Suppressor macrophage treated with lipopolysaccharide for 1 hour (primary cell): ENCODE results near the gene DNAJC8.

Experiments
- DNase-seq, 3 donors: peaks; one replicate each; pipeline ENCODE4 v3.0.0-alpha.2; 2020 to 2022

Gene DNAJC8, protein sequence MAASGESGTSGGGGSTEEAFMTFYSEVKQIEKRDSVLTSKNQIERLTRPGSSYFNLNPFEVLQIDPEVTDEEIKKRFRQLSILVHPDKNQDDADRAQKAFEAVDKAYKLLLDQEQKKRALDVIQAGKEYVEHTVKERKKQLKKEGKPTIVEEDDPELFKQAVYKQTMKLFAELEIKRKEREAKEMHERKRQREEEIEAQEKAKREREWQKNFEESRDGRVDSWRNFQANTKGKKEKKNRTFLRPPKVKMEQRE

DNA sequence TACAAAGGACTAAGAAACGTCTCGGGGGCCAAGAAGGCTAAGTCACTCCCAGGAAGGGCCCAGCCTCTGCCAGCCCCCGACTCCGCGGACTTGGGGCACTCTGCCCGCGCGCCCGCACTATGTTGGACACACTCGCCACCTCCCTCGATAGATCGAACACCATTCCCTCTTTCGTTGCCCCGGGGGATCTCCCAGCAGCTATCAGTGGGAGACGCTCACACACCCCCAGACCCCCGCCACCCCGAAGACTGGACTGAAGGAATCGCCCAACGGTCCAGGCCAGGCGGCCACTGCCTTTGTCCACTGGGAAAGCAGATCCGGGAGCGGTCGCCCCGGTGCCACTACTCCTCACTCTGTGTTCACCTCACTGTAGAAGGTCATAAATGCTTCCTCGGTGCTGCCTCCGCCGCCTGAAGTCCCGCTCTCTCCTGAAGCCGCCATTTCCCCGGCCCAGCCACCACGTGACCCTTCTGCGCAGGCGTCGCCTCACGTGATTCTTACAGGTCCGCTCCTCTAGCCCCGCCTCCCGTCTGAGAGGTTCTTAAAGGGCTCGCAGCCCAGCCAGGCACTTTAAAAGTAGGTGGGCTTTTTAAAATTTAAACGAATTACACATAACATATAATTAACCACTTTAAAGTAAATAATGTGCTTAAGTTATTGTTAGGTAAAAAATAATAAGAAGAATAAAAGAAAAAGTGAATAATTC lies at the start of gene DNAJC8:
TSS of gene DNAJC8 (minus strand) at position 472 of the 706 bp plus-strand sequence. CDS start at position 441, 31 bp downstream.
- DNase-seq = peak; percentile 90 to 97 (median 93)

DNA sequence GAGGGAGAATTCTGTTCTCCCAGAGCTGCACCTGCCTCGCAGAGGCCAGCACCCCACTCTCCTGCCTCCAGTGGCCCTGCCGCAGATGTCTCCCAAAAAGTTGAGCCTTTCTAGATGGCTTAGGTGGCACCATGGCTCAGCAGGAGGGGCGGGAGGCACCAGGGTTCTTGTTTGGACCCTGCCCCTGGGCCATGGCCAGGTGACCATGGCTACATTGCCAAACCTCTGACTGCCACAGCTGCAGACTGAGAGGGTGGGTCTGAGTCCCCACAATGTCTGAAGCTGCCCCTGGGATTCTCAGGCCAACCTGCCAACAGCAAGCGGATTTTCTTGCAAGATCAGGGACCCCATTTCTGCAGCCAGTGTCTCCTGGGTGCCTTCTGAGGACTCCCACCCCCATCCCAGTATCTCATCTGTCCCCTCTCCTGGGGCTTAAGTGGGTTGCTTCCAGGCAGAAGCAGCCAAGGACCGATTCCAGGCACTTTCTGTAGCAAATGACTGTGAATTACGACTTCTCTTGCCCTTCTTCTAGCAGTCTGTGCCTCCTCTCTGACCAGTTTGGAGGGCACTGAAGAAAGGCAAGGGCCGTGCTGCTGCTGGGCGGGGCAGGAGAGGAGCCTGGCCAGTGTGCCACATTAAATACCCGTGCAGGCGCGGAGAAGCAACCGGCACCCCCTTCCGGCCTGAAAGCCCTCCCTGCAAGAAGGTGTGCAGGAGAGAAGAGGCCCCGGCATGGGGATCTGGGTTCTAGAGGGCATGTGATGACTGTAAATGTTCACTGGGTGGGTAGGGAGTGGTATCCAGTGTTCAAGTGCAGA lies 49.0 kb upstream of the DNAJC8 start:
- no peak for DNase-seq

DNA sequence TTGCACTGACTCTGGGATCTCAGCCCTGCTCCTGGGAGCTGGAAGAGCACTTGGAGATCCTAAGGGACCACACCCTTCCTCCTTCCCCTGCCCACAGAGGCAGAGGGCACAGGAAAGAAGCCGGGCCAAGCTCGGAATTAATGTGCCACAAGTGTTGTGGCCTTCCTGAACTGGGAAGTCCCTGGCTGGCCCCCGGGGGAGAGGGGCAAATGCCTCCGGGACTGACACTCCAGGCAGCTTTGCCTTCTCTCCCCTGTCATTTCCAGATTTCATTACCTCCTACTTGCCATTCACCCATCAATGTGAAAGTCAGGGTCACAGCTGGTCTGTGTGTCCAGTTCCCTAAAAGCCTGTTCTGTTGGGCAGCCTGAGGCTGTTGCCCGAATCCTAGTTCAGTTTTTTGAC lies 48.1 kb upstream of the DNAJC8 start:
- peak; percentile 23 to 55 (median 48) for DNase-seq

DNA sequence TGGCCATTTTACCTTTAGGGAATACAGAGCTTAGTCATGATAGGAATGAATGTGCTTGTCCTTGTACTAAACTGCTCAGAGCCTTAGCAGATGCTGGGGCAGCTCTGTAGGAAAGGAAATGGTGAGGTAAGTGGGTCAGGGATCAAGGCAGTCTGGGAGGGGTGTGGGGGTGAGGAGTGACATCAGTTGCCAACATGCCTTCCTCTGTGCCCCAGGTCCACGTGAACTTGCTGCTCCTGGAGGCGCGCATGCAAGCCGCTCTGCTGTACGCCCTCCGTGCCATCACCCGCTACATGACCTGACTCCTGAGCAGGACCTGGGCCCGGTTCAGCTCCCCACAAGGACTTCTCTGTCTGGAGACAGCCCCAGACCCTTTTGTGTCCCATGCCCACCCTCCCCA lies 47.7 kb upstream of the DNAJC8 start:
- DNase-seq = peak in 1 of 3 donors; percentile 22

DNA sequence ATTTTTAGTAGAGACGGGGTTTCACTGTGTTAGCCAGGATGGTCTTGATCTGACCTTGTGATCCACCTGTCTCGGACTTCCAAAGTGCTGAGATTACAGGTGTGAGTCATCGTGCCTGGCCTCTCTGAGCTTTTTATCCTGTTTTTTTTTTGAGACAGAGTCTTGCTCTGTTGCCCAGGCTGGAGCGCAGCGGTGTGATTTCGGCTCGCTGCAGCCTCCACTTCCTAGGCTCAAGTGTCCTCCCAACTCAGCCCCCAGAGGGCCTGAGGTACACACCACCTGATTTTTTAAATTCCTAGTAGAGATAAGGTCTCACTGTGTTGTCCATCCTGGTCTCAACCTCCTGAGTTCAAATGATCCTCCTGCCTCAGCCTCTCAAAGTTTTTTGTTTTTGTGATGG lies 46.9 kb upstream of the DNAJC8 start:
- DNase-seq = no peak

DNA sequence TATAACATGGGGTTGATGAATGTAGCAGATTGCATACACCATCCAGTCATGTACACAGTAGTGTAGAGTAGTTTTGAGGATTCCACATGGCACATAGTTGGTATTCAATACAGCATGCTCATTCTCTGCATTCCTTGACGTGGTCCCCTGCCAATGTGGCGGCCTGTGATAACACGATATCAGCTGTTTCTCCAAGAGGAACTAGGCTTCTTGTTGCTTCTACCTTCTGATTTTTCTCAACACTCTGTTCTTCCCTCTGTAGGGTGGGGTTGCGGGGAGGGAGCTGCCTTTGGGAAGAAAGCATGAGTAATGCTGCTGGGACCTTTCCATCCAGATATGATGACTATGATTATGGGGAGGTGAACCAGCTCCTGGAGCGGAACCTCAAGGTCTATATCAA lies 45.9 kb upstream of the DNAJC8 start:
- no peak for DNase-seq

DNA sequence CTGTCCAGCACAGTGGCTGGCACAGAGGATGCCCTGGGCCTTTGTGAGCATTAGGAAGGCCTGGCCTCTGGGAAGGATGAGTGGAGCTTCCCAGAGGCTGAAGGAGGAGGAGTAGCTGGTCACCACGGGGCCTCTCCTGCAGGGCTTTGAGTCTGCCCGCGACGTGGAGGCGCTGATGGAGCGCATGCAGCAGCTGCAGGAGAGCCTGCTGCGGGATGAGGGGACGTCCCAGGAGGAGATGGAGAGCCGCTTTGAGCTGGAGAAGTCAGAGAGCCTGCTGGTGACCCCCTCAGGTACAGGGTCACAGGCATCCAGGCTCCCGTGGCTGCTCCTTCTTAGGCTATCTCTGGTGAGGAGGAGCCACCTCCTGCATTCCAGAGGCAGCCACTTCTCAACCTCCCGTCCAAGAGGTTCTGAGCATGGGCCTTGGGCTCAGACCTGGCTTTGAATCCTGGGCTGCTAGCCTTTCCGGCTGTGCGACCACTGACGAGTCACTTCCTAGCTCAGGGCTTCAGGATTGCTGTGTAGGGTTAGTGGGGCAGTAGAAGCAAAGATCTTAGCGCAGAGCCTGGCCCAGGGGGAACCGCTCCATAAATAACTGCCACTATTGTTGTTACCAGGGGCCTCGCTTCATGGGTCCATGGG lies 40.5 kb upstream of the DNAJC8 start:
- DNase-seq = no peak

DNA sequence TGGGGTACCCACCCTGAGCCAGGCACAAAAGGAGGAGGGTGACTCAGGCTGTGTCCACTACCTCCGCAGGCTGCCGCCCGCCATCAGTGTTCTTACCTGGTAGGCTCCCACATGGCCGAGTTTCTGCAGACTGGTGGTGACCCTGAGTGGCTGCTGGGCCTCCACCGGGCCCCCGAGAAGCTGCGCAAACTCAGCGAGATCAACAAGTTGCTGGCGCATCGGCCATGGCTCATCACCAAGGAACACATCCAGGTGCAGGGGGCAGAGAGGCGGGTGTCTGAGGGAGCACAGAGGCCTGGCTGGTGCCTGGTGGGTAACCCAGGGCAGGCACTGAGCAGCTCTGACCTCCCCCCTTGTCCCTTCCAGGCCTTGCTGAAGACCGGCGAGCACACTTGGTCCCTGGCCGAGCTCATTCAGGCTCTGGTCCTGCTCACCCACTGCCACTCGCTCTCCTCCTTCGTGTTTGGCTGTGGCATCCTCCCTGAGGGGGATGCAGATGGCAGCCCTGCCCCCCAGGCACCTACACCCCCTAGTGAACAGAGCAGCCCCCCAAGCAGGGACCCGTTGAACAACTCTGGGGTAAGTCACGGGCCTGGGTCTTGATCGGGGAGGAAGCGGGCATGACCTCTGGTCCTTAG lies 39.5 kb upstream of the DNAJC8 start:
- DNase-seq = no peak

DNA sequence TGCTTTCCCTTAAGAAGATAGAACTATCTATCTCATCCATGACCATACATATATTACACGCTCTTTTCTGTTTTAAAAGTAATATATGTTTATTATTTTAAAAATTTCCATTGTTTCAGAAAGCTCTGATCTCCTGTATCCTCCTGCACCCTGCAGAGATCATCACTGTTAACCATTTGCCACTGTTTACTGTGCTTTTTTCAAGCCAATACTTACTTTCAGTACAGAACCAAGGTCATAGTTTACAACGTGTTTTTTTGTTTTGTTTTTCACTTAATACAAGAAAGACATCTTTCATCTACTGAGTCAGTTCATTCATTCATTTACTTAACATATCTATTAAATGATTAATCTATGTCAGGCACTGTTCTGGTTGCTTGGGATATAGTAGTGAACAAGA lies 36.7 kb upstream of the DNAJC8 start:
- DNase-seq = no peak

DNA sequence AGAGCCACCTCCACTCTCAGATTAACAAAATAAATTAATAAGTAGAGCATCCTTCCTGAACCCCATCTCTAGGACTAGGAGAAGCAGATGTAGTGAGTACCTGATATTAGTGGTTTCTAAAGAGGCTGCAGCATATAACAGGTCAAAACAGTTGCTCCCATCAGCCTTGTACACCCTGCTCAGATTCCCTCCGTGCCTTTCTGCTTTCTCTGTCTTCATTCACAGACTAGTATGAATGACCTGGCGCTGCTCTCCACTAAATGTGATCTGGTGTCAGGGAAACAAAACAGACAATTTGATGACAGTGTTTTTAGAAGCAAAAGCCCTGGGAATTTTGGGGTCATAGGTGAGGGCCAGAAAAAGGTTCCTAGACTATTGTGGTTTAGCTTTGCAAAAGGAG lies 34.8 kb upstream of the DNAJC8 start:
- no peak for DNase-seq

DNA sequence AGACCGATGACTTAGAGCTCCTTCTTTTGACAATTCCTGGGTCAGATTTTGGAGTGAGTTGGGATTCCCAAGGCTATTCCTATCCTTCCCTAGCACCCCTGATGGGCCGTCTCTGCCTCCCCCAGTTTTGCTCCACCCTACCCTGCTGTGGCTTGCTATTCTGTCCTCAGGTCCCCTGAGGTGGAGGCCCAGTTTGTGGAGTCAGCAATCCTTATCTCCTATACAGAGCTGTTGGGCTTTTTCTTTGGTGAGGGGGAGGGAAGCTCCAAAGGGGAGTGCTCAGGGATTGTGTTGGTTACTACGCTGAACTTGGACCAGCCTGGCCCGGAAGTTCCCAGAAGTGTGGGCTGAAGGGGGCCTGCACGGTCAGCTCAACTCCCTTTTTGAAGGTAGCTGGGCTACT lies 34.1 kb upstream of the DNAJC8 start:
- no peak for DNase-seq

DNA sequence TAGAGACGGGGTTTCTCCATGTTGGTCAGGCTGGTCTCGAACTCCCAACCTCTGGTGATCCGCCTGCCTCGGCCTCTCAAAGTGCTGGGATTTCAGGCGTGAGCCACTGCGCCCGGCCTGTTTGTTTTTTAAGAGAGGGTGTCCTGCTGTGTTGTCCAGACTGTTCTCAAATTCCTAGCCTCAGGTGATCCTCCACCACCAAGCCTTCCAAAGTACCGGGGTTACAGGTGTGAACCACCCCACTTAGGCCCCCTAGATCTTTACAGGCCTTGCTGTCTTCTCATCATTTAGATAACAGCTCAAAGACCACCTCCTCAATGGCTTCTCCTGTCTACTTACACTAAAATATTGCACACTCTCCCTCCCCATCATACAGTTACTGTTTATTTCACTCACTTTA lies 32.7 kb upstream of the DNAJC8 start:
- no peak for DNase-seq

DNA sequence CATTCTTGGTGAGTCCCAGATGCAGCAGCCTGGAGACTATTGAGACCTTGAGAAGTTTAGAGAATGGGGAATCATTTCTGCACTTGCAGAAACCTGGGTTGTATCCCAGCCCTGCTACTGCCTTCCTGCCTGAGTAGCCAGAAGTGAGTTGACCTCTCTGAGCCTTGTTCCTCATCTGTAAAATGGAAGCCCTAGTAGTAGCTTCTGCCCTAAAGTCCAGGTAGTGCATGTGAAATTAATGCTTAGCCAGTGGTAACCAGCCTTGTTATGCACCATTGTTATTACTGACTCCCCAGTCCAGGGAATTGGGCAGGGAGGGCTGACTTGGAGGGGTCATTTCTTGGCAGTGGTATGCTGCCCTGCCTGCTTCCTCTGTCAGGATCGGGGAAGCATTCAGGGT lies 32.1 kb upstream of the DNAJC8 start:
- DNase-seq = no peak

DNA sequence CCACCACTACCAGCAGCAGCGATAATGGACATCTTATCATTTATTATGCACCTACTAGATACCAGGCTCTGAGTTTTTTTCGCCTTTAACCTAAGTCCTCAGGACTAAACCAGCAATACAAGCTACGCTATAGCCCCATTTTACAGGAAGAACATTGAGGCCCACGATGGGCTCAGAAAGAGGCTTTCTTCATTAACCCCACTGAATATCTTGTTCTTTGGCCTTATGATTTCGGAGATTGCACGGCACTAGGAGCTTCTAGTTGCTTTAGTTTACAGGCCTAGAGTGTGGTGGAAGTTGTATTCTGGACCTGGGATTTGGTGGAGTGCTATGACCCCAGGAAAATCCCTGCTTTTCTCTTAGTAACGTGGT lies 28.0 kb upstream of the DNAJC8 start:
- DNase-seq = no peak

DNA sequence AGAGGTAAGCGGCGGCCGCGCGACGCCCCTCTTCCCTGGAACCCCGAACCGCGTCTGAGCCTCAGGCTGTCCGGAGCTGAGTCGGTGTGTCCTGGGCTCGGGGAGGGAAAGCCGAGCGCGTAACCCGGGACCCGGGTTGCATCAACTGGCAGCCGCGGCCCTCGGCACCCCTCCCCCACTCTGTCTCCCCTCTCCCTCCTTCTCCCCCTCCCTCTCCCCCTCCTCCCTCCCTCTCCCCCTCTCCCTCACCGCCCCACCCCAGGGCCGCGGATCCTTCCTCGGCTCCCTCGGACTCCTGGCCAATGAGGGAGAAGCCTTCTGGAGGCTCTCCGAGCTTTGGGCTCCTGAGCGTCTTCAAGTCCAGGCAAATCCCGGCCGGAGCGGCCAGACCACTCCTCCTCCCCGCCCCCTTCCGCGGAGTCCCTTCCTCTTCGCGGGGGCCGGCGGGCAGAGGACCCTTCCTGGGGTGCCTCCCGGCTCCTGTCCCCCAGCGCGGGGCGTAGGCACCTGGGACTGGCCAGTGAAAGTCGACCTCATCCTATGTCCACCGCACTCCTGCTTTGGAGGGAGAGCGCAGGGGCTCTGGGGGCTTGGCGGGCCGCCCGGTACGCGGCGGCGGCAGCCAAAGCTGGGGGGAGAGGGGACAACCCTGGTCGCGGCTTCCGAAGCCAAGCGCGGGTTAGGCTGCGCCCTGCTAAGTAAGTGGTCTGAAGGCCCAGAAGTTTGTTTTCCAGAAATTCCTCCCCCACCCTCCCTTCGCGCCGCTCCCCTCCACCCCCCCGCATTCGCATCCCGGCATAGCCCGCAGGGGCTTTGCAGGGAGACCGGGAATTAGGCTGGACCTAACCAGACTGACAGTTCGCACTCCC lies 27.3 kb upstream of the DNAJC8 start:
- DNase-seq = peak; percentile 55 to 75 (median 66)

DNA sequence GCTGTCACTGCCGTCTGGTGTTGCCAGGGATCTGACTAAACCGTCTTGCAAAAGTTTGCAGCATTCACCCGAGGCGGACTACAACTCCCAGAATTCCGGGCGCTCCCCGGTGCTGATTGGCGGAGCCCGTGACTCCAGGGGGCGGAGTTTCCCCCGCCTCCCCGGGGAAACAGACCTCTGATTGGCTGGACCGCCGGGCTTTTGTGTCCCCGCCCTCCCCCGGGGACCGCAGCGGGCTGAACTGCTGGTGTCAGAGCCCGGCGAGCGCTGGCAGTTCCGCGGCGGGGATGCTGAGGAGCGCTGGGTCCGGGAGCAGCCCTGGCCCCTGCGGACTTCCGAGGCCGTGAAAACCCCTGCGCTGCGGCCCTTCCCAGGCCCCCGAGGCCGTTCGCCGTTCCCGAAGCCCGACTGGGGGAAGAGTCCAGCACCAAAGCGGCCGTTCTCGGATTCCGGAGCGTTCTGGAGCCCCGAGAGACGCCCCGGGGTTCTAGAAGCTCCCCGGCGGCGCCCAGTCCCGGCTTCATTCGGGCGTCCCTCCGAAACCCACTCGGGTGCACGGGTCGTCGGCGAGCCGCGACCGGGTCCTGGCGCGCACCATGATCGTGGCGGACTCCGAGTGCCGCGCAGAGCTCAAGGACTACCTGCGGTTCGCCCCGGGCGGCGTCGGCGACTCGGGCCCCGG lies 26.6 kb upstream of the DNAJC8 start, which contains the start of gene SESN2:
TSS of gene SESN2 (plus strand) at position 267 of the 682 bp plus-strand sequence. CDS start at position 597, 330 bp downstream.
- peak; percentile 100 for DNase-seq

DNA sequence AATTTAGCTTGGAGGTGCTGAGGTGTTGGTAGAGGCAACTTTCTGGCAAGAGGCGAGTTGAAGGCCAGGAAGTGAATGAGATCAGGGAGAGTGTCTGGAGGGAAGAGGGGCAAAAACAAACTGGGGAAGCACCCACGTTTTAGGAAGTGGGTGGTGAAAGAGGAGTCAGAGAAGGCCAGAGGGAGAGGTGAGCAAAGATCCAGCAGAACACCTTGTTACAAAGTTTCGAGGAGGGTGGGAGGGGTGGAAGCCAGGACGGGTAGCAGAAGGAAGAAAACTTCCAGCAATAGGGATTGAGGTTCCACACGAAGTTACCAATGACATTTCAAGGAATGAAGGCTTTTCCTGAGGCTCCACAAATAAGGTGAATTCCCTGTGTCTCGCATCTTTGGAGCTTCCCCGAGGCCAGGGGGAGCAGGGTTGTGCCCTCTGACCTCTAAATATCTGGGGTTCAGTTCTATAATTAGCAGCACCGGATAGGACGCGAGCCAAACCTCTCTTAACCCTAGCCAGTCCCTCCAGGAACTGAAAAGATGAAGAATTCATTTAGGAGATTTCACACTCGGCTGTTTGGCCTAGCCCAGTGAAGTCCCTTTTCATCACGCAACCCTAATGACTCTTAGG lies 25.9 kb upstream of the DNAJC8 start:
- DNase-seq = peak; percentile 67 to 75 (median 74)

DNA sequence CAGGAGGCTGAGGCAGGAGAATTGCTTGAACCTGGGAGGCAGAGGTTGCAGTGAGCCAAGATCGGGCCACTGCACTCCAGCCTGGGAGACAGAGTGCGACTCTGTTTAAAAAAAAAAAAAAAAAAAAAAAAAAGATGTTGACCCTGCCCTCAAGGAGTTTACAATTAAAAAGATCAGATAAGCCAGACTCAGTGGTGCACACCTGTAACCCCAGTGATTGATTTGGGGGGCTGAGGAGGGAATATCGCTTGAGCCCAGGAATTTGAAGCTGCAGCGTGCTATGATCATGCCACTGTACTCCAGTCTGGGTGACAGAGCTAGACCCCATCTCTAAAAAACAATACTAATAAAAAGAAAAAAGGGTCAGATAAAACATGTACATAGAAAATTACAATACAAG lies 24.9 kb upstream of the DNAJC8 start:
- DNase-seq = no peak

DNA sequence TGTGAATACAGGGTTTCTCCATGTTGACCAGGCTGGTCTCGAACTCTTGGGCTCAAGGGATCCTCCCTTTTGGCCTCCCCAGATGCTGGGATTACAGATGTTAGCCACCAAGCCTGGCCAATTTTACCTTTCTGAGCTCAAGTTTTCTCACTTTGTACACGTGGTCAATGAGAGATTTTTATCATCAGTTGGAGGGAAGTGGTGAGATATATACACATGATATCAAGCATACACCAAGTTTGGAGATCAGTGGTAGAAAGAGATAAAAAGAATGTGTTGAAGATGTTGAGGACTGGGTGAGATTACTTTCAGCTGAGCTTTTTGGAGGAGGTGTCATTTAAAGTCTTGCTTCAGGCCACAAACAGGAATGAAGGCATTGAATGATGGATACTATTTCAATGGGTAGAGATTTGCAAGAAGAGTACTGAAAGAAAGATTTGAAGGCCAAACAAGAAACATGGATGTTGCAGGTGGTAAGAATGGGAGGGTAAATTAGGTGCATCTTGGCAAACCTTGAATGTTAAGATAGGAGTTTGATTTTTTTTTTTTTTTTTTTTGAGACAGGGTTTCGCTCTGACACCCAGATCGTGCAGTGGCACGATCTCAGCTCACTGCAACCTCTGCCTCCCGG lies 23.5 kb upstream of the DNAJC8 start:
- no peak for DNase-seq

DNA sequence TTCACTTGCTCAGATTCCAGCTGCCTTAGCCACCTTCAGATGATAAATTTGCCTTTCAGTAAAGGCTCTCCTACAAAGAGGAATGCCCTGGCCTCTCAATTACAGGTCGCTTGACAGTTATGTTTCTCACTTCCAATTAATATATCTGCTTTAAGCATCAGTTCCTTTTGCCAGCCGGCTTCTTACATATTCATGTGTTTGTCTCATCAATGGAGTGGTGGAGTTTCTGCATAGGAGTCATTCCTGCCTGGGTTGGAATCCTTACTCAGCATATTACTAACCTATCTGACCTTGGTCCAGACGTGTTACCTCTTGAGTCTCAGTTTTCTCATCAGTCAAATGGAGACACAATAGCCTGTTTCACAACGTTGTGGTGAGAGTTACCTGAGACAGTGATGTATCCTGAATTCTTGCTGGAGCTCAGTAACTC lies 17.1 kb upstream of the DNAJC8 start:
- no peak for DNase-seq
